Colon (tissue), 2 donors: ENCODE results near the gene GAS7.

Source experiments
- FAIRE-seq: peaks from 2 replicates; lab custom pipeline; 2012; peaks lifted over from hg19 to GRCh38; lab: Jason Lieb, UNC
- donor health status: control.
- donor health status: control.

The GAS7 gene

GRCh38 chr17:9981344-9981915 lies 217.0 kb downstream of the GAS7 start:
- FAIRE-seq, result no peak

GRCh38 chr17:9979463-9979995 lies 218.9 kb downstream of the GAS7 start:
- FAIRE-seq, result no peak

DNA sequence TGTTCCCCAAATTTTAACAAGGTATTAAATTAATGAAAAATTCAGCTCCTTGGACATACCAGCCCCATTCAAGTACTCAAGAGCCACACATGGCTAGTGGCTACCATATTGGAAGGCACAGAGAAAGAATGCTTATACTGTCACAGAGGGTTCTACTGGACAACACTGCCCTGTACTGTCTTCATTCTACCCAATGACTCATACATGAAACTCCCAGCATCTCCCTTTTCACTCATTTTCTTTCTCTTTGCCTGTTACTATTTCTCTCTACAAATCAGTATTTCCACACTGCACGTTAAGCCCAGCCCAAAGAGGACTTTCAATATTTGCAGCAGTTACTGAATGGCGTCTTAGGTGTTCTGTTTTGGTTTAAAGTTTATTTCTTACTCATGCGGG lies 221.2 kb downstream of the GAS7 start:
- no peak for FAIRE-seq

- no peak for FAIRE-seq
These were observed 221.9 kb downstream of the GAS7 start for GRCh38 chr17:9976283-9977179.

GRCh38 chr17:9974448-9975381 lies 223.7 kb downstream of the GAS7 start:
- no peak for FAIRE-seq

GRCh38 chr17:9973669-9974447 lies 224.5 kb downstream of the GAS7 start:
- no peak for FAIRE-seq

- FAIRE-seq, result no peak
These were observed 226.4 kb downstream of the GAS7 start for GRCh38 chr17:9971991-9972390.

GRCh38 chr17:9969301-9969935 lies 229.0 kb downstream of the GAS7 start:
- FAIRE-seq, result no peak

DNA sequence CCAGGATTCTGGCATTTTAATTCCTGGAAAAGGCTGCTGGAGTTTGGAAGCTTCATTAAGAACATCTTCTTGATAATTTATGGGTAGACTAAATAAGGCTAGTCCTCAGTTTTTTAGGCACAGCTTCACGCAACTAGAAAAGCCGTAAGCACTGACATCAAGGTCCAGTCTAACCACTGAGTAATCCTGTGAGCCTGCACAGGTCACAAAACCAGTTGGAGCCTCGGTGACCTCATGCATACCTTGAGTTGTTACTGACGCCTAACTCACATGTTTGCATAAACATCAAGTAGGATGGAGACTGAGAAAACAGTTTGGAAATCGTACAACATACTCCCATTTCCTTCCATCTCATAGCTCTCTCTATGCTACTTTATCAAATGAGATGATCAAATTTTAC lies 229.5 kb downstream of the GAS7 start:
- no peak for FAIRE-seq

DNA sequence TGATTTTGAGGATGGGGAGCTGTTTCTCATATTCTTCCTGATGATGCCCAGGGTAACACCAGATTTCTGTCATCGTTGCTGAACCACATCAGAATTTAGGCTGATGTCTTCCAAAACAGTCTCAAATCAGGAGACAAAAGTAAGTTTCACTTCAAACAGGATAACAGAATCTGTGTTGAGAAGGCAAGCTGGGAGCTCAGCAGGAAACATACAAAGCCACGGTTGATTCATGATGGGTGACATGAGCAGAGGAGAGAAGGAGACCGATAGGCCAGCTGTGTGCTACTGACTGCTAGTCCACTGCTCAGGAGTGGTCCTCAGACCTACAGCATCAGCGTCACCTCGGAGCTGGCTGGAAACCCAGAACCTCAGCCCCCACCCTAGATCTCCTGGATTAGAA lies 230.4 kb downstream of the GAS7 start:
- FAIRE-seq, result no peak

DNA sequence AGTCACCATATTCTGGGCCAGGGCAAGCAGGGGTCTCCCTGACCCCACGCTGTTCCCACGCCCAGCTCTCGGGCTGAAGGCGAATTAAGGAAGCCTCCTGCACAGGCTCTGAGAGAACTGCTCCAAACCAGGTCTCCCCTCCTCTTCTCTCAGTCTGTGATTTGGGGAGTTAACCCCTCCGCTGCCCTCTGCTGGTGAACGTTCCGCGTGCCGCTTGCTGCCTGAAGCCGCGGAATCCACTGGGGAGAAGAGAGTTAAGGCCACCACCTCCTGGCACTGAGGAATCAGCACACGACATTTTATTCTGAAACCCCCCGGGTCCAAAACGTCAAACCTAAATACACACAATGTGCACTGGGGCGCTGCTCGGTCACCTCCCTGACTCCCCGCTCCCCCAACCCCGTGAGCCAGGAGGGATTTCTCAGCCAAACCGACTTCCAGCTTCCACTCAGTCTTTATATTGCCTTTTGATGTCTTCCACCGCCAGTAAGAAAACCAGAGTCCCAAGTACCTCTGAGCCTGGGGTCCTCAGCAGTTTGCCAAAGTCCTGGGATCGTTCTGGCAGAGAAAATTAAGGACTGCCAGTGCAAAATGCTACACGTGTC lies 238.9 kb downstream of the GAS7 start:
- no peak for FAIRE-seq

- no peak for FAIRE-seq
These were observed 239.7 kb downstream of the GAS7 start for GRCh38 chr17:9958586-9959281.

DNA sequence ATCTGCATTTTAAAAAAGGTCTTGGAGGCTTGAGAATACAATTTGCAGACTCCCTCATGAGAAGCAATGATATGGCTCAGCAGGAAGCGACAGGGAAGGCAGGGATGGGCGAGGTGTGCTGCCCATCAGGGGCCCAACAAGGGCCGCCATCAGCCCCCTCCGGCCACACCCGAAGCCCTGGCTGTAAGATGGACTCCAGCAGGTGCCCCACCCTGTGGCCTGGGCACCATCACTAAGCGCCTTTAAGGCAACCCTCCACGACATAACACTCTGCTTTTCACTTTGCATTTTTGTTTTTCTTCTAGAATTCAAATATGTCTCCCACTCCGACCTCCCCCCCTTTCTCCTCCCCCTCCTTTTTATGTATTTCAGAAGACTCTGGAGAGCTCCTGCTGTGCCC lies 241.2 kb downstream of the GAS7 start:
- FAIRE-seq, result no peak

DNA sequence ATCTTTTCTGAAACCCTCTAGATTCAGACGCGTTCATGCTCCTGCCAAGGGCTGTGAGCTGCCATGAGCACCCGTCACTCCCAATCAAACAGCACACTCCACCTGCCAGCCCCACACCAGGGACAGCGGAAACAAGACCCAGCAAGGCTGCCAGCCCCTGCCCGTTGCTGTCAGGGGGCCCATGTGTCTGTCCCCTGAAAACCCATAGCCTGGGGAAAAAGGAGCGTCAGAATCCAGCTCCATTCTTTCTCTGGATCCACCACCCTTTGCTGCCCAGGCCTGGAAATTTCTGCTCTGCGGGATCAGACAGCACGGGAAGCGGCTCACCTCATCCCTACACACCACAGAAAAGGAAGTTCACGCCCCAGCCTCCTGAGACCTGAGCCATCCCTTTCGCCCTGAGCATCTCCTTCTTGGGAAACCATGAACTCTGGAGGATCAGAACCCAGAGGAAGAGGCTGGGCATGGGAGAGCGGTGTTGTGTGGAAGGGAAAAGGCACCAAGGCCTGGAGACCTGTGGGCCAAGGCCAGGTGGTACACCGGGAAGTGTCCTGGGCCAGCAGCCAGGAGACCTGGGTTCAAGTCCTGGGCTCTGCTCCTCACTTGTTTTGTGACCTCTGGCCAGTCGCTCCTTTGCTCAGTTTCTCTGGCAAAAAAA lies 241.8 kb downstream of the GAS7 start:
- FAIRE-seq, result no peak

DNA sequence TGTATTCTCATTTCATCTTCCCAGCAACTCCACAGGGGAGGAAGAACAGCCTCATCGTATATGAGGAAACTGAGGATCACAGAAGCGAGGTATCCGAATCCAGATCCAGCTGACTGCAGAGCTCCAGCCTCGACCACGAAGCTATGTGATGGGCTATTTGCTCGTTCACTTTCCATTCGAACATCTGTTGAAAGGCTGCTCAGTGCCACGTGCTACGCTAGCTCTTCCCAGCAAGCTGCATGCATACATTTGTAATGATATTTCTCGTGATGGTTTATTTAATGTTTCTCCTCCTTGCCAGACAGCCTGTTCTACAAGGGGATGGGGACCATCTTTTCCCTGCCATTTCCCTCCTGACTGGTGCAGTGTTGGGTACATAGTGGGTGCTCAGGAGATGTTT lies 244.9 kb downstream of the GAS7 start:
- FAIRE-seq, result no peak

DNA sequence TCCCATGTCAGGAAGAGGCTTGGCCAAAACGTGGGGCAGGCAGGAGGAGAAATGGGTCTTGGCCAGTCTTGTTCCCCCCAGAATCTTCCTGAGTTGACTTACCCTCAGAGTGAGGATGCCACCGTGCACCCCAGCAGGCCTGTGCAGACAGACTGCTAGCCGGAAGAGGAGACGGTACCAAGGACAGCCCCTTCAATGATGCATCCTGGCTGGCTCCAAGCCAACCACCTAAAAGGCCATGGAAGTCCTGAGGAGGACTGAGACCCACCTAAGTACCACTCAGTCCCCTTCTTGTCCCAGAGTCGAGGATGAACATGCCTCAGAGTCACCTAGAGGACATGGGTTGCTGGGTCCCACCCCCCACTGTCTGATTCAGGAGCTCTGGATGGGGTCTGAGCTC lies 246.6 kb downstream of the GAS7 start:
- FAIRE-seq, result no peak

- no peak for FAIRE-seq
These were observed 249.5 kb downstream of the GAS7 start for GRCh38 chr17:9948928-9949327.

DNA sequence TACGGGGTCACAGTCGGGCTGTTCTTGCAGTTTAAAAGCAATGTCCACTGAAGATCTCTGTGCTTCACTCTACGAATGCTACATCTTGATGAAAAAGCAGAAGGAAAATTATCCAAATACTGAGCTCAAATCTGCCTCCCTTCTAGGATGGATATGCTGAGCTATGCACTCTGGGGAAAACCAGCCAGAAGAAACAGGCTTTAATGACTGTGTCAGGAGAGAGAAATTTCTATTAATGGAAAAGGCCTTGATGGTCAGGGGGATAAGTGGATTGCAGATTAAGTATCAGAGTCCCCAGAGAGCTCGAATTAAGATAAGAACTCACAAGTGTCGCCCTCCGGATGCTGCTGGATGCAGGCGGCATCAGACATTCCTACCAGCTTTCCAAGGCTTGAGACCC lies 253.7 kb downstream of the GAS7 start:
- FAIRE-seq, result no peak

DNA sequence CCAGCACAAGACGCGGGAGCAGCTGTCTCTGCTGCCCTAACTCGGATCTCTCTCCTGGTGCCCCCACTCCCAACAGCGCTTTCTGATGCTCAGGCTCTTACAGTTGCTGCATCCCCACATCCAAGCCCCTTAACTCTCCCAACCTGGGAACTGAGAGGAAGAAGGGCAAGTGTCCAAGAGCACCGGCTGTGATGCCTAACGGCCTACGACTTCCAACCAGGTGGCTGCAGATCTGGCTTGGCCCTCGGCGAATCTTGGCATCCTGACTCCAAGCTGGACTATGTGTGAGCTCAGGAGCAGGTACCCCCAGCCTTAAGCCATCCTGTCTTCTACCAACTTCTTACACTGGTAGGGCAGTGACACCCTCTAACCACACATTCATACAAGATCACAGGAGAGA lies 255.1 kb downstream of the GAS7 start:
- no peak for FAIRE-seq

DNA sequence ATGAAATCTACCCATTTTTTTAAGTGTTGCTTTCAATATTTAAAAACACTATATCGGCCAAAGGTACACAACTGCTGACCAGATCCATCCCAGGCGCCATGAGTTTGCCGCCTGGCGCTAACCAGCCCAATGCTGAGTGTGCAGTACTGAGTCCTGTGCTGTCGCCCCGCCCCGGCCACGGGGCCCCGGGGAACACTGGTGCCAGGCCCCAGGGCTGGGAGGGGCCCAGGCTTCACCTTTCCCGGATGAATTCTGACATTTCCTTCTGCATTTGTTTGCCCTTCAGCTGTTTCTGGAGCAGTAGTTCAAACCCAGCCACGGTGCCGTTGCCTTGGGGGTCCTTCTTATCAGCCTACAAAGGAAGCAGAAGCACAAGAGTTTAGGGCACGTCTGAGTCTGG lies 255.5 kb downstream of the GAS7 start:
- FAIRE-seq, result no peak
